ENCODE results near the gene CCNI.

CCNI gene

DNA sequence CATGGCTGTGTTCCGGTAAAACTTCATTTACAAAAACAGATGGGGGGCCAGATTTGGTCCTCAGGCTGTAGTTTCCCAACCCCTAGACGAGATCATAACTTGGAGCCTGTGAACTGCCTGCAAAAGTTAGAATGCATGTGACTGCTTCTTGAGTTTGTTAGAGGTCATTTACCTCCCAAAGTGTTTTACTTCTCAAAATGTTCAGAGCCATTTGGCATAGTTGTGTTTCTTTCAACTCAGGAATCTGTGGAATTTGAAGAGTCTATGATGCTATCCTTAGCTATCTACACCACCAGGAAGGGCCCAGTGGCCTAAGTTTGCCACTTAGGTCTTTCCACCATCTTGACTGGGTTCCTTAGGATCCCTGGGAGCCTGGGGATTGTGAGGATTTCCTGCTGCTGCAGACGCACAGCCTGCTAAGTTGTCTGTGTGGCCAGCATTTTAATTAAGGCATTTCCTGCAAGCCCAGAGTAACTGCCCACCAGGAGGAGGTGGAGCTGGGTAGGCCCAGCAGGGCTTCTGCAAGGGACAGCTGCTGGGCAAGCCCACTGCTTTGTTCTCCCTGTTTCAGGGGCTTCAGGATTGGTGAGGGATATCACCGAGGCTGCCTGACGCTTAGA is 53.1 kb downstream of the CCNI start:
- TF ChIP-seq, protein P1, sequence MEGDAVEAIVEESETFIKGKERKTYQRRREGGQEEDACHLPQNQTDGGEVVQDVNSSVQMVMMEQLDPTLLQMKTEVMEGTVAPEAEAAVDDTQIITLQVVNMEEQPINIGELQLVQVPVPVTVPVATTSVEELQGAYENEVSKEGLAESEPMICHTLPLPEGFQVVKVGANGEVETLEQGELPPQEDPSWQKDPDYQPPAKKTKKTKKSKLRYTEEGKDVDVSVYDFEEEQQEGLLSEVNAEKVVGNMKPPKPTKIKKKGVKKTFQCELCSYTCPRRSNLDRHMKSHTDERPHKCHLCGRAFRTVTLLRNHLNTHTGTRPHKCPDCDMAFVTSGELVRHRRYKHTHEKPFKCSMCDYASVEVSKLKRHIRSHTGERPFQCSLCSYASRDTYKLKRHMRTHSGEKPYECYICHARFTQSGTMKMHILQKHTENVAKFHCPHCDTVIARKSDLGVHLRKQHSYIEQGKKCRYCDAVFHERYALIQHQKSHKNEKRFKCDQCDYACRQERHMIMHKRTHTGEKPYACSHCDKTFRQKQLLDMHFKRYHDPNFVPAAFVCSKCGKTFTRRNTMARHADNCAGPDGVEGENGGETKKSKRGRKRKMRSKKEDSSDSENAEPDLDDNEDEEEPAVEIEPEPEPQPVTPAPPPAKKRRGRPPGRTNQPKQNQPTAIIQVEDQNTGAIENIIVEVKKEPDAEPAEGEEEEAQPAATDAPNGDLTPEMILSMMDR (IDR thresholded peaks at IDR 0.05; ENCODE audit: extremely low read depth, insufficient read depth, missing control alignments): no peak
- DNase-seq (ENCODE audit: low spot score): no peak
- in situ Hi-C loops (cut with MboI; ENCODE audit: low pct_unique_long_range_greater_than_20kb, low sequenced_read_pairs, unreplicated experiment): no loop called here

GRCh38 chr4:77021614-77022089 is 54.1 kb downstream of the CCNI start:
- TF ChIP-seq, protein P1 (IDR thresholded peaks at IDR 0.05; ENCODE audit: extremely low read depth, insufficient read depth, missing control alignments): no peak
- in situ Hi-C loops (cut with MboI; ENCODE audit: low pct_unique_long_range_greater_than_20kb, low sequenced_read_pairs, unreplicated experiment): no loop called here
- no peak for DNase-seq (ENCODE audit: low spot score)

DNA sequence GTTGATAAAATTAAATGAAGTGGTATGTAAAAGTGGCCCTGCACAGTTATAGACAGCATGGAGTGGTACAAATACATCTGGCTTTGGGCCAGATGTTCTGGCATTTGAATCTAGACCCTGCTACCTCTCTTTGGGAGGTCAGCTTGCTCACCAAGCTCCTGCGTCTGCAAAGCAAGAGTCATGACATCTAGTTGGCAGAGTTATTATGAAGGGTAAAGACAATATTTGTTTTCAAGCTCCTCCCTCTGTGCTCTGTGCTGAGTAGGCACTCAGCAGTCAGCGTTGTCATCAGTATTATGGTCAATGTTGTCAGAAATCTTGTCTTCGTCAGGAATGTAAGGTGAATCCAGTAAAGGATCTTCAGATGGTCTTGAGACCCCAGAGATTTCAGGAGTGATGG is 55.8 kb downstream of the CCNI start:
- in situ Hi-C loops (cut with MboI; ENCODE audit: low pct_unique_long_range_greater_than_20kb, low sequenced_read_pairs, unreplicated experiment): no loop called here
- DNase-seq (ENCODE audit: low spot score): no peak
- TF ChIP-seq, protein P1 (IDR thresholded peaks at IDR 0.05; ENCODE audit: extremely low read depth, insufficient read depth, missing control alignments): no peak

DNA sequence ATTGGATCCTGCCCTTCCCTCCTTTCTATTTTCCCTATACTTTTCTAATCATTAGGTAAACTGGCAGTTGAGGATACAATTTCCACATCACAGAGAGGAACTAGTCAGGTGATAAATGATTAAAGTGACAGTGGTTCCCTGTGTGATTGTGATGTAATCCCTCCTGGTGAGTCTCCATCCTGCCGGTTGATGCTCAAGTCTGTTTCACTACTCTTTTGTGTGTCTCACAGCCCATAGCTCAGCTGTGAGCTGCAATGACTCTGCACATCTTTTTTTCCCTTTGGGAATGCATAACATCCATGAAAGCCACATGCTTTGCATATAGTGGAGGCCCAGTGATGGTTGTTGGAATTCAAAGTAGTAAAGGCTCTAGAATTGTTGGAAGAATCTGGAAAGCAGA is 60.4 kb downstream of the CCNI start:
- in situ Hi-C loops (cut with MboI; ENCODE audit: low pct_unique_long_range_greater_than_20kb, low sequenced_read_pairs, unreplicated experiment): no loop called here
- no peak for DNase-seq (ENCODE audit: low spot score)
- TF ChIP-seq, protein P1 (IDR thresholded peaks at IDR 0.05; ENCODE audit: extremely low read depth, insufficient read depth, missing control alignments): no peak

DNA sequence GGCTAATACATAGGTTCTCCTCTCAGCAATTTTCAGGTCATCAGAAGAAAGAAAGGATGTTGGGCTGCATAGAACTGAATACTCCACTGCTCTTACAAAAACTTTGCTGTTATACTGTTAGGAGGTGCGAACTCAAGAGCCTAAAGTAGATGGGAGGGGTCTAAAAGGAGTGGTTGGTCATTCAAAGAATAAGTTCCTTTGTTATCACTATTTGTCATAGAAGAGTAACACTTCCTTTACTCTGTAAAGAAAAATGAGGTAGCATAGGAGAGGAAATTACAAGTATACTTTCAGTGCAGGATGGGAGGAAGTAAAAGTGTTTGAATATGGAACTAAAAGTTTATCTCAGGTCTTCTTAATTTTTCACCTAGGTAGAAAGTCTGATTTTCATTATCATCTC is 61.5 kb downstream of the CCNI start:
- TF ChIP-seq, protein P1 (IDR thresholded peaks at IDR 0.05; ENCODE audit: extremely low read depth, insufficient read depth, missing control alignments): no peak
- DNase-seq (ENCODE audit: low spot score): no peak
- in situ Hi-C loops (cut with MboI; ENCODE audit: low pct_unique_long_range_greater_than_20kb, low sequenced_read_pairs, unreplicated experiment): no loop called here

GRCh38 chr4:77012726-77013125 is 63.1 kb downstream of the CCNI start:
- TF ChIP-seq, protein P1 (IDR thresholded peaks at IDR 0.05; ENCODE audit: extremely low read depth, insufficient read depth, missing control alignments): no peak
- DNase-seq (ENCODE audit: low spot score): no peak
- in situ Hi-C loops (cut with MboI; ENCODE audit: low pct_unique_long_range_greater_than_20kb, low sequenced_read_pairs, unreplicated experiment): no loop called here
